Astrocyte (in vitro differentiated cells and primary cell): ENCODE results near the gene REXO2. TPM values are rescaled to one million over a fixed set of nuclear protein-coding genes. Genes with fewer than 3 reads are reported as not detected.

Source experiments
- DNase-seq: peaks from one replicate; pipeline ENCODE4 v3.0.0-alpha.2; 2010; ENCODE audit warnings: low read depth
- FAIRE-seq: peaks from 2 replicates; lab custom pipeline; 2011; peaks lifted over from hg19 to GRCh38; lab: Jason Lieb, UNC
- H2AFZ ChIP-seq: 2 replicates; pipeline ENCODE4 v1.6.0; 2012; ENCODE audit warnings: low read depth, low read length, inconsistent platforms
- H3K27ac ChIP-seq: 2 replicates; pipeline ENCODE4 v1.5.1; 2011; ENCODE audit warnings: low read depth, low read length, inconsistent platforms
- H3K27me3 ChIP-seq: 2 replicates; pipeline ENCODE4 v1.6.0; 2011; ENCODE audit warnings: low read length, inconsistent platforms; ENCODE audit not compliant: insufficient read depth
- H3K36me3 ChIP-seq: 2 replicates; pipeline ENCODE4 v1.5.1; 2011; ENCODE audit warnings: low read length, inconsistent platforms; ENCODE audit not compliant: insufficient read depth
- H3K4me1 ChIP-seq: 2 replicates; pipeline ENCODE4 v1.5.1; 2011; ENCODE audit warnings: low read length, inconsistent platforms; ENCODE audit not compliant: insufficient read depth
- H3K4me2 ChIP-seq: 2 replicates; pipeline ENCODE4 v1.6.0; 2012; ENCODE audit warnings: low read length, inconsistent platforms
- H3K4me3 ChIP-seq: 2 replicates; pipeline ENCODE4 v1.5.1; 2011; ENCODE audit warnings: low read depth, mild to moderate bottlenecking, low read length, inconsistent platforms; ENCODE audit not compliant: insufficient read depth
- H3K79me2 ChIP-seq: 2 replicates; pipeline ENCODE4 v1.6.0; 2012; ENCODE audit warnings: mild to moderate bottlenecking, low read length, inconsistent platforms; ENCODE audit not compliant: insufficient read depth
- H3K9ac ChIP-seq: 2 replicates; pipeline ENCODE4 v1.6.0; 2012; ENCODE audit warnings: mild to moderate bottlenecking, low read length, inconsistent platforms
- H3K9me3 ChIP-seq: 2 replicates; pipeline ENCODE4 v1.5.1; 2012; ENCODE audit warnings: low read depth, mild to moderate bottlenecking, low read length, inconsistent platforms; ENCODE audit not compliant: insufficient read depth
- H4K20me1 ChIP-seq: 2 replicates; pipeline ENCODE4 v1.6.0; 2012; ENCODE audit warnings: low read length, inconsistent platforms; ENCODE audit not compliant: insufficient read depth
- H3K27ac Mint-ChIP-seq: one replicate; pipeline ENCODE4 v1.8.0; 2021; ENCODE audit warnings: mild to moderate bottlenecking, mixed read lengths; ENCODE audit not compliant: unreplicated experiment
- H3K27me3 Mint-ChIP-seq: one replicate; pipeline ENCODE4 v1.8.0; 2021; ENCODE audit warnings: low read depth, mixed read lengths; ENCODE audit not compliant: unreplicated experiment
- H3K36me3 Mint-ChIP-seq: one replicate; pipeline ENCODE4 v1.8.0; 2021; ENCODE audit warnings: low read depth, mixed read lengths; ENCODE audit not compliant: unreplicated experiment
- H3K4me1 Mint-ChIP-seq: one replicate; pipeline ENCODE4 v1.8.0; 2021; ENCODE audit warnings: low read depth, mixed read lengths; ENCODE audit not compliant: unreplicated experiment
- H3K4me3 Mint-ChIP-seq: one replicate; pipeline ENCODE4 v1.8.0; 2021; ENCODE audit warnings: mild to moderate bottlenecking, moderate library complexity, mixed read lengths; ENCODE audit not compliant: unreplicated experiment
- H3K9me3 Mint-ChIP-seq: one replicate; pipeline ENCODE4 v1.8.0; 2021; ENCODE audit warnings: mild to moderate bottlenecking, mixed read lengths; ENCODE audit not compliant: unreplicated experiment
- CTCF ChIP-seq: IDR thresholded peaks from 2 replicates; pipeline ENCODE4 v1.5.1; 2011; ENCODE audit warnings: low read depth, mild to moderate bottlenecking, inconsistent platforms, low read length, moderate library complexity; ENCODE audit not compliant: insufficient read depth
- EZH2 ChIP-seq: IDR thresholded peaks from 2 replicates; pipeline ENCODE4 v1.6.1; 2012; ENCODE audit warnings: mild to moderate bottlenecking, low read length, inconsistent platforms; ENCODE audit not compliant: insufficient read depth
- total RNA-seq: library from RNA; stranded (reverse); gene quantifications from 2 replicates; pipeline ENCODE4 v1.2.1, GENCODE V29; 2021

REXO2 gene
- total RNA-seq, 1 donor from 2014 or later = 181 TPM

- Histone ChIP-seq H3K9ac (no peak overlapping the region), H3K36me3 (no peaks in the 10 kb centered on the region), H3K27ac (no peak overlapping the region), H3K27me3 (no peaks in the 10 kb centered on the region), H3K4me2 (no peak overlapping the region), H3K9me3 (no peaks in the 10 kb centered on the region), H4K20me1 (no peaks in the 10 kb centered on the region), H3K79me2 (no peaks in the 10 kb centered on the region), H2AFZ (no peak overlapping the region), H3K4me1 (no peaks in the 10 kb centered on the region), H3K4me3 (no peak overlapping the region)
- Mint-ChIP-seq H3K4me1 (peaks cover 5% of the 10 kb centered on the region), H3K27me3 (no peaks in the 10 kb centered on the region), H3K27ac (no peak overlapping the region), H3K9me3 (no peaks in the 10 kb centered on the region), H3K36me3 (no peaks in the 10 kb centered on the region), H3K4me3 (no peak overlapping the region)
- TF ChIP-seq EZH2 = no peak
- TF ChIP-seq CTCF = no peak
- DNase-seq (no peak), FAIRE-seq (no peak)
These were observed 42.8 kb downstream of the REXO2 start for GRCh38 chr11:114482114-114482513.

- Histone ChIP-seq H2AFZ (no peak overlapping the region), H3K9ac (no peak overlapping the region)
These were observed 44.7 kb downstream of the REXO2 start for GRCh38 chr11:114483929-114484328.

More at GRCh38 chr11:114483929-114484328, 44.7 kb downstream of the REXO2 start:
- Mint-ChIP-seq H3K4me1 (peaks cover 5% of the 10 kb centered on the region), H3K27ac (no peak overlapping the region), H3K4me3 (no peak overlapping the region), H3K27me3 (no peaks in the 10 kb centered on the region), H3K36me3 (no peaks in the 10 kb centered on the region), H3K9me3 (no peaks in the 10 kb centered on the region)
- H3K27me3 ChIP-seq = no peaks in the 10 kb centered on the region
- DNase-seq = peak; percentile 0
- TF ChIP-seq CTCF (no peak), EZH2 (no peak)
- H3K79me2 ChIP-seq = no peaks in the 10 kb centered on the region
- no peak overlapping the region for H3K4me2 ChIP-seq
- no peaks in the 10 kb centered on the region for H3K9me3 ChIP-seq
- H3K4me3 ChIP-seq = no peak overlapping the region
- FAIRE-seq = no peak
- no peaks in the 10 kb centered on the region for H4K20me1 ChIP-seq
- no peaks in the 10 kb centered on the region for H3K4me1 ChIP-seq
- H3K36me3 ChIP-seq = no peaks in the 10 kb centered on the region
- H3K27ac ChIP-seq = no peak overlapping the region
